CD4-positive, alpha-beta T cell treated with Interleukin-21 for 1 hour (primary cell): Measurements from ENCODE around the gene SH3GL2.
"Not testable (repeated sequence)": the region's sequence is repeated elsewhere in the genome, so short reads cannot be mapped to it uniquely, and the experiment has no call there.

Source experiments
- DNase-seq: peaks from one replicate; pipeline ENCODE4 v3.0.0-alpha.2; 2020

SH3GL2 gene

DNA sequence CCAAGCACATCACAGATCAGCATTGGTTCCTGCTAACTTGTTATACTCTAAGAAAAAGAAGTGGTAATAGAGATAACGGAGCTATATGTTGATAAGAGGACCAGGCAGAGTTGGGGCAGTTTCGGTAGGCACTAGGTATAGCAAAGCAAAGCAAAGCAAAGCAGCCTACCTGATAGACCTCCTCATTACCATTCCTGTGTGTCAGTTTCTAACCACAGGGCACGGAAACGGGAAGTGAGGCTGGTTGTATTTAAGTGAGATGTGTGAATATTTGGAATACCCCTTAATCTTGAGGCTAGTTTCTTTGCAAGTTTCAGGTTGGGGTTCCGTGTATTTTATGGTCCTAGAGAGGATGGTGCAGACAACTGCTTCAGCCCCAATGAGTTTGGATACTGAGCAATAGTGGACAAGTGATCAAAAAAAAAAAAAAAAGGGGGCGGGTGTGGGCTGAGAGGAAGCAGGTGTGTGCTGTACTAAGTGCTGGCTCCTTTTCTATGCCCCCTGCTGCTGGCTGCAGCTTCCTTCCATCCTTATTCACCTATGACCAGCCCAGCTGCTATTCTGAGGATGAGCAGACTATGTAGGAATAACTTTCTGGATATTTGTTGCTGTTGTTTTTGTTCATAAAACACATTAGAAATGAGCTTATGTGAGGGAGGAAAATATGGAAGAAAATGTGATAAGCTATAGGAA lies 183.3 kb downstream of the SH3GL2 start:
- no peak for DNase-seq

DNA sequence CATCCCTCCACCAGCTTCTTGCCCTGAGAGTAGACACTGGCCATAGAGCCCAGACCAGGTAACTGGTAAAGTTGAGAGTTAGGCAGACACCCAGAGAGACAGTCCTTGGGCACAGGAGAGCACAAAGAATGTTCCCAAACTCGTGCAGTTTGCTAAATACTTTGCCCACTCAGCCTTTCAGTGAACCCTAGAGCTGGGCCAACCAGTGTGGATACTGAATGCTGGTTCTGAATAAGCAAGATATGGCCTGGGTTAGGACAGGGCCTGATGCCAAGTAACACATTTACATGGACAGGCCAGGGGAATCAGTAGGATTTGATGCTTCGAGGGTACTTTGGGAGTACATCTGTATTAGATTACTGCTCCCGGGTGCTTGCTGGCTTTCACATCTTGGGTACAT lies 185.4 kb downstream of the SH3GL2 start:
- no peak for DNase-seq

- DNase-seq: not testable (repeated sequence)
Measured at GRCh38 chr9:17765131-17765530, 186.3 kb downstream of the SH3GL2 start.

- DNase-seq: no peak
Measured at GRCh38 chr9:17772223-17772622, 193.4 kb downstream of the SH3GL2 start.

DNA sequence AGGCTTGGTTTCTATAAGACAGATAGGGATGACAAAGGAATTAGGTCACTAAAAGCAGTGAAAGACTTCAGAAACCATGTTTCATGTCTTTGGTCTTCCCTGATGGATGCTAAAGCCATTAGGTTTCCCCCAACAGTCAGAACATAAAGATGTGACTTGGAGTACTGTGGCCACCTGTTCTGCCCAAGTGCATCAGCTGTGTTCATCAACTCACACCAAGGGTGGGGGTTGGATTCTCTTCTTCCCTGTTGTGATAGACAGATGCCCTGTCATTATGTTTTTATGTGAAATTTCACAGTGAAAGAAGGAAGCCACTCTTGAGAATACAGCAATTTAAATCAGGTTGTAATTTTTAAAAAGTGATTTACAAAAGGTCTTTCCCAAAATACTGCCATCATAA lies 196.8 kb downstream of the SH3GL2 start:
- no peak for DNase-seq

DNA sequence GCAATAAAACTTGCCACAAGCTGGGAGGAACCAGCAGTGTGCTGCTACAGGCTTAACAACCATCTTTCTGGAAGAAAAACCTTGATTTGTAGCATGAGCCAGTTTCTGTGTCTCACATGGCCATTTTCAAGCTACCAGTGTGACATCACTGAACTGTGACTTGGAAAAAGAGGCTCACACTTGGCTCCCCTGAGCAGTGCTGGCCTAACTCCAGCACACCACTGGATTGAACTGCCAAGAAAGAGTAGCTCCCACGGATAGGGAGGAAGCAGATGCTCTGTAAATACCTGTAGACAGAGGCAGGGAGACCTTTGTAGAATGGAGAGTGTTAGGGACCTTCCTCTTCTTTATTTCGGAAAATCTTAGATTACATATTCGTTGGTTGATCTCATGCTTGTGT lies 197.9 kb downstream of the SH3GL2 start:
- DNase-seq: no peak

GRCh38 chr9:17777465-17777864 lies 198.6 kb downstream of the SH3GL2 start:
- no peak for DNase-seq

DNA sequence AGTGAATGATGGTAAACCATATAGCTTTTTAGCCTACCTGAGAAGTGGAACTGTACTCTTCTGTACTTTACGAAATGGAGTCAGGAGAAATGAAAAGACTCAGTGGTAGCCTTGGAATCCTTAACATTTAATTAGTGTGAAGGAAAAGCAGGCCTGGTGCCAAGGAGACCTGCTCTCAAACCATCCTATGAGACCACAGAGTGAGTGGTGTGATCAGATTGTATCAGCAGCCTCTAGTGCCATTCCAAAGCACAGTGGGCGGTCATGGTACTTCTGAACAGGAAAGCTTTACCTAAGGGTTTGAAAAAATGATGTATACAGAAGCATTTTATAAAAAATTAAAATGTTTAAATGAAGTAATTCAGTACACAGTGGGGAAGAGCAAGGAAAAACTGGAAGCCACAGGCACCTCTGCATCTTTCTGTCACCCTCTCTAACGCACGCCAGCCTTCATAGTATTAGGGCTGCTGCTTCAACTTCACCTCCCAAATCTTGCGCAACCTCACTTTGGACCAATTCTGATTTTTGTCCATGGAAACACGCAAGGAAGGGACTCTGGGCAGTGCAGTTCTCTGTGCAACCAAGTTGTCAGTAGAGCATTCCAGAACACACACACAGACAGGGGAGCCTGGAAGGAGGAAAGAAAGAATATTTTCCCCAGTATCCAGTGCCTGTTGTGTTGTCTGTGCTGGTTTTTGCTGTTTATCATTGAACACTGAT lies 203.7 kb downstream of the SH3GL2 start:
- DNase-seq: no peak

- DNase-seq: no peak
Measured at GRCh38 chr9:17783227-17783626, 204.4 kb downstream of the SH3GL2 start.

DNA sequence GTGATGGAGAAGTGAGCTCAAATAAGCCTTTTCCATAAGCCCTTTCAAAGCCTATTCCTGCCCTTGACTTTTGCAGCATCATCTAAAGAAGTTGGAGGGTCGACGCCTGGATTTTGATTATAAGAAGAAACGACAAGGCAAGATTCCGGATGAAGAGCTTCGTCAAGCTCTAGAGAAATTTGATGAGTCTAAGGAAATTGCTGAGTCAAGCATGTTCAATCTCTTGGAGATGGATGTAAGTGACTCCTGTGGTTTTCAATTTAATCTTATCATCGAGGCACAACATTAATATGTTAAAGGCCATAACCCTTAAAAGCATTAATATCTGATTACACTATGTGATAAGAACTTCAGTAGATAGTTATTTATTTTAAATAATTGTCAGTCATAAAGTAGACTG lies 210.4 kb downstream of the SH3GL2 start:
- no peak for DNase-seq

- DNase-seq: no peak
Measured at GRCh38 chr9:17793713-17794622, 215.1 kb downstream of the SH3GL2 start.

GRCh38 chr9:17795744-17796143 lies 216.9 kb downstream of the SH3GL2 start:
- DNase-seq: no peak

- DNase-seq: no peak
Measured at GRCh38 chr9:17799369-17799768, 220.5 kb downstream of the SH3GL2 start.

GRCh38 chr9:17800418-17800817 lies 221.6 kb downstream of the SH3GL2 start:
- DNase-seq: no peak

GRCh38 chr9:17802249-17802857 lies 223.5 kb downstream of the SH3GL2 start:
- DNase-seq: no peak

- DNase-seq: no peak
Measured at GRCh38 chr9:17807613-17808282, 228.9 kb downstream of the SH3GL2 start.

GRCh38 chr9:17810317-17810716 lies 231.5 kb downstream of the SH3GL2 start:
- DNase-seq: no peak

DNA sequence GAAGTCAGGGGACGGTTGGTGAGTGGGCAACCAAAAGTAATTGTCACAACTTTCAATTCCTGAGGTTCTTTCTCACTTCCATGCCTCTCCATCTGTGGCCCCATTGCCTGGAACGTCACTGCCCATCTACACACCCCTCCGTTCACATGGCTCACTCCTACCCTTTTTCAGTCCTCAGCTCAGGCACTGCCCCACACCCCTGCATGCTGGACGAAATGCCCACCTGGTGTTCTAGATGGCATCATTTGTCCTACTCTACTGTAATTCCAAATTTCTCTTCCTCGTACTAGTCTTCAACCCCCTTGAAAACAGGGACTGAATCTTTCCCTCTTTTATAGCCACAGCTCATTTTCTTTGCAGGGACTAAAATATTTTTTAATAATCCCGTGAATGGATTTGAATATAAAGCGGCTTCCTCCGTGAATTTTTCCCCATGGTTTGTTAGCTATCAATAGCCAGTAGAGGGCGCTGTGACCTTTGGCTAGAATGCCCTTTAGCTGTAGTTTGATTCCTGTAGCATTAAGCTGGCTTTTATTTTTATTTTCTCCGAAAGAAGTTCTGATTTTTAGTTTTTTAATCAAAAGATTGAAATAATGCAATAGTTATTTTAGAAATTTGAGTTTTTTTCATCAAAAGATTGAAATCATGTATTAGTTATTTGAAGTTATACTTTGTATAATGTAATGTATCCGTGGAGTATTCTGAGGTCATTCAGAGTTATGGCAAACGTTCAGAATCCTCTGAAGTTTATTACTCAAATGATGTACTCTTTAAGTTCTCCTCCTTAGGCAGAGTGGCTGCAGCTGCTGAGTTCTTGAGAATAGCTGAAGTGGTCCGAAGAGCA lies 232.1 kb downstream of the SH3GL2 start:
- DNase-seq: peak; percentile 8

DNA sequence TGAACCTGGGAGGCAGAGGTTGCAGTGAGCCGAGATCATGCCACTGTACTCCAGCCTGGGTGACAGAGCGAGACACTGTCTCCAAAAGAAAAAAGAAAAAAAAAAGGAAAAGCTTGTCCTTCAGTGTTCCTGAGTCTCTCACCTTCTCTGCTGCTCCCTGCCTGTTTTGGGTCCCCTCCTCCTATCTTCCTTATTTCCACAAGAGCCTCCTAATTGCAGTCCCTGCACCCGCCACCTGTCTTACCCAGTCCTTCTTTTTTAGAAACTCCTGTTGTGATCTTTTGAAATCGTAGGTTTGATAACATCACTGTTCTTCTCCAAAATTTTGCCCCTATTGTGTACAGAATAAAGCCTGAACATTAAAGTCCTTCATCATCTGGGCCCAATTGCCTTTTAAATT lies 234.9 kb downstream of the SH3GL2 start:
- DNase-seq: no peak

DNA sequence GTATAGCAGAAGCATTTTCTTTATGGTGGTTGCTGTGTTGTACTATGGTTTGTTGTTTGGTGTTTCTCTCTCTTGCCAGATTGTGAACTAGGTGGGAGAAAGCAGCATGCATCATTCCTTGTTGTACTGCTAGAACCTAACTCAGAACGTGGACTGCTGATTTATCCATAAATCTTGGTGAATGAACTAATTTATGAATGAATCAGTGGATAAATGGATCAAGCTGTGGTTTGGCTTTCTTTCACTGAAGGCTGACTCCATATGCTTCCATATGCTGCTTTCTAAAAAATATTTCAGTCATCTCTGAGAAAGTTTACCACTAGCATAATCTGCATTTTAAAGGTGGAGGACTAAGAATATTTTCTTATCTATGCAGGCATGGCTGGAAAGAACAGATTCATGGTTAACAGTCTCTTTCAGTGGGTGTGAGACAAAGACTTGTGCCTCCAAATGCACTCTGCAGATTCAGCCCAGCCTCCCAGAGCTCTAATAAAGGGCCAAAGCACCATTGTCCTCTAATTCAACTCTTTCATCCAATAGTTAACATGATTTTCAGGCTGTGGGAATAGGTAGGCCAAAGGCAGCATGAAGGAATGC lies 237.7 kb downstream of the SH3GL2 start:
- no peak for DNase-seq

- DNase-seq: no peak
Measured at GRCh38 chr9:17824191-17824590, 245.3 kb downstream of the SH3GL2 start.
